Psoas muscle (tissue), 8 donors: Measurements from ENCODE around the gene STARD13. TPM values are rescaled to one million over a fixed set of nuclear protein-coding genes. Genes with fewer than 3 reads are reported as not detected.

Experiments
- ATAC-seq, 4 donors: fragments of 200-7000 bp; cut with Tn5 transposase; one replicate each; pipeline ENCODE4 v1.9.1; 2020; ENCODE audit warnings: moderate library complexity in 3 of 4, mild to moderate bottlenecking in 2 of 4
- DNase-seq, 2 donors: peaks; one replicate each; pipeline ENCODE4 v3.0.0-alpha.2; 2020
- H3K27ac ChIP-seq: fragments of 200-600 bp; one replicate; pipeline ENCODE4 v1.8.0; 2022
- H3K27me3 ChIP-seq, 3 donors: fragments of 200-600 bp in 1 of 3; one replicate each; pipeline versions ENCODE4 v1.6.1 to v1.8.0; 2013 to 2022; ENCODE audit warnings: low read length in 2 of 3, mild to moderate bottlenecking in 2 of 3, moderate library complexity in 1 of 3; ENCODE audit not compliant: insufficient read depth in 3 of 3
- H3K36me3 ChIP-seq, 2 donors: fragments of 200-600 bp in 1 of 2; one replicate each; pipeline versions ENCODE4 v1.6.1 to v1.8.0; 2013 to 2022; ENCODE audit warnings: low read depth in 1 of 2, mild to moderate bottlenecking in 1 of 2, moderate library complexity in 1 of 2; ENCODE audit not compliant: insufficient read depth in 1 of 2
- H3K4me1 ChIP-seq: fragments of 200-600 bp; one replicate; pipeline ENCODE4 v1.8.0; 2022
- H3K4me3 ChIP-seq: fragments of 200-600 bp; one replicate; pipeline ENCODE4 v1.8.0; 2022; ENCODE audit warnings: mild to moderate bottlenecking
- H3K9me3 ChIP-seq: fragments of 200-600 bp; one replicate; pipeline ENCODE4 v1.8.0; 2022
- WGBS, 3 donors: extraction: QIAGEN DNeasy Blood & Tissue Kit; methylation state at CpG; one replicate each; pipeline versions ENCODE4 v1.1.6 to v1.1.7; 2013; 5-methylcytosine and 5-hydroxymethylcytosine counted together
- intact Hi-C, 2 donors: fragments of 100-400 bp; cut with DNase I; formaldehyde crosslinking; loops; one replicate each; pipeline versions ENCODE4 v1.11.0 to v1.14.2; 2022
- polyA plus RNA-seq, 3 donors: library from polyadenylated mRNA; stranded (reverse); fragments of 200-250 nt; gene quantifications; one replicate each; pipeline ENCODE4 v1.2.3, GENCODE V29; 2013
- total RNA-seq, 4 donors: library from RNA; stranded (reverse); fragmentation: NEBNext Ultra II Directional in 2 of 4; extraction: Animal tissue kit (Norgen Biotek cat#: 25700) in 2 of 4; gene quantifications; one replicate each; pipeline versions ENCODE4 v1.2.1 to v1.2.4, GENCODE V29; 2021 to 2023
- TF ChIP-seq, protein P1 (sequence below): fragments of 200-600 bp; IDR thresholded peaks from one replicate; pipeline ENCODE4 v1.8.0; 2022; ENCODE audit warnings: antibody characterized with exemption
- donor health status: healthy with polysubstance abuse.
- donor health status: DM: no; HTN: no; CAD: no; lungs with moderate emphysema.
- donor health status: Bipolar disorder and iron deficiency.
- donor health status: healthy.
- donor health status: DM: yes; HTN: yes; CAD: no.
- donor health status: DM: no; HTN: no; CAD: no.
- donor health status: DM: no; HTN: no; CAD: no.
- donor health status: DM: yes; HTN: yes; CAD: no.

The STARD13 gene
- total and polyA plus RNA-seq, 7 donors = 2.3 to 9.2 (median 5.6) TPM

- H3K36me3 ChIP-seq = no peaks in the 10 kb centered on the region
- DNase-seq (no peak), ATAC-seq (no peak)
- no peak overlapping the region for H3K4me3 ChIP-seq
- intact Hi-C loops = no loop called here
- H3K27ac ChIP-seq = no peak overlapping the region
- TF ChIP-seq, protein P1, sequence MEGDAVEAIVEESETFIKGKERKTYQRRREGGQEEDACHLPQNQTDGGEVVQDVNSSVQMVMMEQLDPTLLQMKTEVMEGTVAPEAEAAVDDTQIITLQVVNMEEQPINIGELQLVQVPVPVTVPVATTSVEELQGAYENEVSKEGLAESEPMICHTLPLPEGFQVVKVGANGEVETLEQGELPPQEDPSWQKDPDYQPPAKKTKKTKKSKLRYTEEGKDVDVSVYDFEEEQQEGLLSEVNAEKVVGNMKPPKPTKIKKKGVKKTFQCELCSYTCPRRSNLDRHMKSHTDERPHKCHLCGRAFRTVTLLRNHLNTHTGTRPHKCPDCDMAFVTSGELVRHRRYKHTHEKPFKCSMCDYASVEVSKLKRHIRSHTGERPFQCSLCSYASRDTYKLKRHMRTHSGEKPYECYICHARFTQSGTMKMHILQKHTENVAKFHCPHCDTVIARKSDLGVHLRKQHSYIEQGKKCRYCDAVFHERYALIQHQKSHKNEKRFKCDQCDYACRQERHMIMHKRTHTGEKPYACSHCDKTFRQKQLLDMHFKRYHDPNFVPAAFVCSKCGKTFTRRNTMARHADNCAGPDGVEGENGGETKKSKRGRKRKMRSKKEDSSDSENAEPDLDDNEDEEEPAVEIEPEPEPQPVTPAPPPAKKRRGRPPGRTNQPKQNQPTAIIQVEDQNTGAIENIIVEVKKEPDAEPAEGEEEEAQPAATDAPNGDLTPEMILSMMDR = no peak
- WGBS, 3 donors = 86 to 90% (median 88%) methylated on average over 6 of the region's 6 CpGs
- H3K27me3 ChIP-seq = no peaks in the 10 kb centered on the region
- no peaks in the 10 kb centered on the region for H3K9me3 ChIP-seq
- peaks cover 6% of the 10 kb centered on the region for H3K4me1 ChIP-seq
Measured at GRCh38 chr13:33189470-33189869, 96.1 kb downstream of the STARD13 start.

GRCh38 chr13:33188093-33188882 lies 97.3 kb downstream of the STARD13 start:
- DNase-seq = no peak
- Histone ChIP-seq H3K4me1 (peaks cover 6% of the 10 kb centered on the region), H3K9me3 (no peaks in the 10 kb centered on the region), H3K27ac (no peak overlapping the region), H3K4me3 (no peak overlapping the region), H3K27me3 (no peaks in the 10 kb centered on the region), H3K36me3 (no peaks in the 10 kb centered on the region)
- no peak for ATAC-seq
- TF ChIP-seq, protein P1 = no peak
- WGBS, 3 donors = 64 to 74% (median 65%) methylated on average over 4 of the region's 4 CpGs
- intact Hi-C loops = no loop called here

GRCh38 chr13:33186861-33187291 lies 98.7 kb downstream of the STARD13 start:
- peak in 1 of 4 donors; percentile 20 for ATAC-seq
- Histone ChIP-seq H3K9me3 (no peaks in the 10 kb centered on the region), H3K27me3 (no peaks in the 10 kb centered on the region), H3K36me3 (no peaks in the 10 kb centered on the region), H3K4me1 (peaks cover 6% of the 10 kb centered on the region), H3K27ac (no peak overlapping the region), H3K4me3 (no peak overlapping the region)
- TF ChIP-seq, protein P1 = no peak
- no peak for DNase-seq
- intact Hi-C loops = no loop called here
- WGBS, 3 donors = 66 to 72% (median 70%) methylated on average over 8 of the region's 8 CpGs

GRCh38 chr13:33185853-33186252 lies 99.7 kb downstream of the STARD13 start:
- H3K9me3 ChIP-seq = no peaks in the 10 kb centered on the region
- H3K4me3 ChIP-seq = no peak overlapping the region
- intact Hi-C loops = no loop called here
- no peaks in the 10 kb centered on the region for H3K4me1 ChIP-seq
- TF ChIP-seq, protein P1 = no peak
- no peak for DNase-seq
- no peaks in the 10 kb centered on the region for H3K27me3 ChIP-seq
- ATAC-seq = no peak
- WGBS, 3 donors = 73 to 85% (median 81%) methylated on average over 6 of the region's 6 CpGs
- H3K36me3 ChIP-seq = no peaks in the 10 kb centered on the region
- peak overlapping the region; percentile 14 for H3K27ac ChIP-seq

- ATAC-seq (no peak), DNase-seq (no peak)
- H3K9me3 ChIP-seq = no peaks in the 10 kb centered on the region
- H3K4me3 ChIP-seq = no peak overlapping the region
- 48 to 78% (median 58%) methylated on average over 2 of the region's 2 CpGs for WGBS, 3 donors
- intact Hi-C loops = no loop called here
- no peaks in the 10 kb centered on the region for H3K27me3 ChIP-seq
- H3K27ac ChIP-seq = no peak overlapping the region
- peaks cover 12% of the 10 kb centered on the region for H3K4me1 ChIP-seq
- TF ChIP-seq, protein P1 = no peak
- H3K36me3 ChIP-seq = no peaks in the 10 kb centered on the region
Measured at GRCh38 chr13:33184530-33184929, 101.0 kb downstream of the STARD13 start.
